GM23248 (cell line): ENCODE results near the gene CDK13. TPM values are rescaled to one million over a fixed set of nuclear protein-coding genes. Genes with fewer than 3 reads are reported as not detected.

ENCODE experiments used
- DNase-seq: peaks from one replicate; pipeline ENCODE4 v3.0.0-alpha.2; 2015
- H2AFZ ChIP-seq: fragments of 200-600 bp; sonication (generic); 2 replicates; pipeline ENCODE4 v1.6.1; 2016; ENCODE audit warnings: antibody characterized with exemption
- H3F3A ChIP-seq: fragments of 200-600 bp; sonication (generic); 2 replicates; pipeline ENCODE4 v1.6.1; 2016; ENCODE audit warnings: mild to moderate bottlenecking, antibody characterized with exemption, mixed run types; ENCODE audit not compliant: insufficient read depth
- H3K27ac ChIP-seq: fragments of 200-600 bp; sonication (generic); 2 replicates; pipeline ENCODE4 v1.5.1; 2016; ENCODE audit warnings: mild to moderate bottlenecking
- H3K27me3 ChIP-seq: fragments of 200-600 bp; sonication (generic); replicated peaks from 2 replicates; pipeline ENCODE4 v1.6.1; 2016; ENCODE audit warnings: mild to moderate bottlenecking; ENCODE audit not compliant: insufficient read depth
- H3K36me3 ChIP-seq: fragments of 200-600 bp; sonication (generic); 2 replicates; pipeline ENCODE4 v1.6.1; 2016; ENCODE audit warnings: low read depth, mild to moderate bottlenecking
- H3K4me1 ChIP-seq: fragments of 200-600 bp; sonication (generic); 2 replicates; pipeline ENCODE4 v1.6.1; 2016; ENCODE audit warnings: mild to moderate bottlenecking; ENCODE audit not compliant: insufficient read depth
- H3K4me2 ChIP-seq: fragments of 200-600 bp; sonication (generic); one replicate; pipeline ENCODE4 v1.6.1; 2016; ENCODE audit warnings: mild to moderate bottlenecking; ENCODE audit not compliant: unreplicated experiment
- H3K4me3 ChIP-seq: fragments of 200-600 bp; sonication (generic); 2 replicates; pipeline ENCODE4 v1.5.1; 2016; ENCODE audit warnings: mild to moderate bottlenecking
- H3K79me2 ChIP-seq: fragments of 200-600 bp; sonication (generic); 2 replicates; pipeline ENCODE4 v1.6.1; 2016; ENCODE audit warnings: mild to moderate bottlenecking; ENCODE audit not compliant: insufficient read depth
- H3K9ac ChIP-seq: fragments of 200-600 bp; sonication (generic); 2 replicates; pipeline ENCODE4 v1.6.1; 2016; ENCODE audit warnings: mild to moderate bottlenecking
- H3K9me2 ChIP-seq: fragments of 200-600 bp; sonication (generic); 2 replicates; pipeline ENCODE4 v1.6.1; 2016; ENCODE audit warnings: mixed run types, mild to moderate bottlenecking, moderate library complexity; ENCODE audit not compliant: insufficient read depth
- H3K9me3 ChIP-seq: fragments of 200-600 bp; sonication (generic); one replicate; pipeline ENCODE4 v1.6.1; 2017; ENCODE audit warnings: low read depth
- H4K20me1 ChIP-seq: fragments of 200-600 bp; sonication (generic); 2 replicates; pipeline ENCODE4 v1.6.0; 2016; ENCODE audit not compliant: insufficient read depth
- EZH2 ChIP-seq: fragments of 200-600 bp; sonication (generic); IDR thresholded peaks from 2 replicates; pipeline ENCODE4 v1.6.1; 2018; ENCODE audit warnings: antibody characterized with exemption, mild to moderate bottlenecking; ENCODE audit not compliant: insufficient read depth, poor library complexity, severe bottlenecking
- EZH2phosphoT487 ChIP-seq: fragments of 200-600 bp; sonication (generic); IDR thresholded peaks from 2 replicates; pipeline ENCODE4 v1.6.1; 2018; ENCODE audit warnings: antibody characterized with exemption, moderate library complexity, mild to moderate bottlenecking, low read depth; ENCODE audit not compliant: insufficient read depth
- WGBS, 2 experiments: methylation state at CpG; one replicate each; pipeline ENCODE4 v1.1.6; 2015 to 2017; ENCODE audit warnings: low lambda C conversion rate in 2 of 2, low coverage in 1 of 2; ENCODE audit errors: missing lambda C conversion rate in 2 of 2; 5-methylcytosine and 5-hydroxymethylcytosine counted together
- in situ Hi-C: fragments of 300-500 bp; cut with MboI; formaldehyde crosslinking; loops from 2 replicates; pipeline ENCODE4 v1.15.0; 2020
- polyA plus RNA-seq: library from polyadenylated mRNA; unstranded; fragments of >200 nt; fragmentation: Nextera tagmentation; extraction: Ambion mirVana; gene quantifications from 2 replicates; pipeline ENCODE4 v1.2.1, GENCODE V29; 2016
- total RNA-seq: library from RNA; depleted of rRNA; stranded (reverse); fragments of >200 nt; shearing (Covaris generic); gene quantifications from 2 replicates; pipeline ENCODE4 v1.2.3, GENCODE V29; 2014

CDK13 gene
- total and polyA plus RNA-seq, 2 experiments from 2014 or later, result 13.3 to 41.4 TPM

GRCh38 chr7:40098810-40099209, 148.8 kb downstream of the CDK13 start:
- Histone ChIP-seq H3K9me3 (no peaks in the 10 kb centered on the region), H3K4me1 (no peaks in the 10 kb centered on the region), H3K27me3 (no peaks in the 10 kb centered on the region), H3K36me3 (peaks cover 9% of the 10 kb centered on the region; the same call in 1 of the 2 replicates), H3K27ac (no peak overlapping the region), H3K4me2 (no peak overlapping the region), H3K4me3 (no peak overlapping the region), H3K79me2 (peaks cover 13% of the 10 kb centered on the region; the same call in 1 of the 2 replicates), H3K9me2 (no peaks in the 10 kb centered on the region), H3F3A (no peaks in the 10 kb centered on the region), H2AFZ (no peak overlapping the region), H4K20me1 (no peaks in the 10 kb centered on the region), H3K9ac (no peak overlapping the region)
- in situ Hi-C loops, result no loop called here
- no peak for DNase-seq
- TF ChIP-seq EZH2 (no peak), EZH2phosphoT487 (no peak)

DNA sequence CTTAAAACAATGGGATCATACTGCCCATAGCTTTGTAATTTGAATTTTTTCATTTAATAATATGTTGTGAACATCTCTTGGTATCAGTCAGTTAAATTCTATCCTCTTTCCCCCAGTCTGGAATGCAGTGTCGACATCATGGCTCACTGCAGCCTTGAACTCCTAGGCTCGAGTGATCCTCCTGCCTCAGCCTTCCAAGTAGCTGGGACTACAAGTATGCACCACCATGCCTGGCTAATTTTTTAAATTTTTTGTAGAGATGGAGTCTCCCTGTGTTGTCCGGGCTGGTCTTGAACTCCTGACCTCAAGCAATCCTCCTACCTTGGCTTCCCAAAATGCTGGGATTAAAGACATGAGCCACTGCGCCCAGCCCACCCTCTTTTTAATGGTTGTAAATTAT, 149.8 kb downstream of the CDK13 start:
- Histone ChIP-seq H3K9me2 (no peaks in the 10 kb centered on the region), H3K36me3 (peaks cover 8% of the 10 kb centered on the region; the same call in 1 of the 2 replicates), H2AFZ (no peak overlapping the region), H3F3A (no peaks in the 10 kb centered on the region), H3K27me3 (no peaks in the 10 kb centered on the region), H3K9ac (no peak overlapping the region), H3K4me2 (no peak overlapping the region), H3K79me2 (peaks cover 13% of the 10 kb centered on the region; the same call in 1 of the 2 replicates), H4K20me1 (no peaks in the 10 kb centered on the region), H3K4me3 (no peak overlapping the region), H3K9me3 (no peaks in the 10 kb centered on the region), H3K4me1 (no peaks in the 10 kb centered on the region), H3K27ac (no peak overlapping the region)
- no peak for DNase-seq
- TF ChIP-seq EZH2phosphoT487, result no peak
- TF ChIP-seq EZH2, result no peak
- in situ Hi-C loops, result no loop called here
- 84 to 91% methylated on average over 4 of the region's 4 CpGs for WGBS, 2 experiments

GRCh38 chr7:40101201-40101600, 151.1 kb downstream of the CDK13 start:
- Histone ChIP-seq H3K4me2 (no peak overlapping the region), H3K27me3 (no peaks in the 10 kb centered on the region), H3K9ac (no peak overlapping the region), H3K9me2 (no peaks in the 10 kb centered on the region), H3K36me3 (0 out of 2 replicates have a peak, but pooled peaks cover 4% of the 10 kb centered on the region), H3K4me3 (no peak overlapping the region), H2AFZ (no peak overlapping the region), H3K79me2 (peaks cover 13% of the 10 kb centered on the region; the same call in 1 of the 2 replicates), H3K27ac (no peak overlapping the region), H4K20me1 (no peaks in the 10 kb centered on the region), H3K9me3 (no peaks in the 10 kb centered on the region), H3F3A (no peaks in the 10 kb centered on the region), H3K4me1 (no peaks in the 10 kb centered on the region)
- no peak for DNase-seq
- in situ Hi-C loops, result no loop called here
- 61 to 62% methylated on average over 3 of the region's 3 CpGs for WGBS, 2 experiments
- TF ChIP-seq EZH2 (no peak), EZH2phosphoT487 (no peak)

DNA sequence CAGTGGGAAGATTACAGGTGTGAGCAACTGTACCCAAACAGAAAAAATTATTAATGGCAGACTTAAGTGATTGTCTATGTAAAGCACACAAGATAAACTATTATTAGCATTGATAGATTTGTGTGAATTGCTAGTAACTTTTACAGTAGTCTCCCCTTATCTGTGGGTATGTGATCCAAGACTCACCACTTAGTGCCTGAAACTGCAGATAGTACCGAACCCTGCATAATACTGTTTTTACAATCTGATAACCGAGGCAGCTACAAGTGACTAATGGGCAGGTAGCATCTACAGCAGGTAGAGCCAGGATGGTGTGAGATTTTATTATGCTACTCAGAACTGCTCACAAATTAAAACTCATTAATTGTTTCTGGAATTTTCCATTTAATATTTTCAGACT, 152.8 kb downstream of the CDK13 start:
- H3K4me3 ChIP-seq, result no peak overlapping the region
- peaks cover 6% of the 10 kb centered on the region; the same call in 1 of the 2 replicates for H3K36me3 ChIP-seq
- TF ChIP-seq EZH2 (no peak), EZH2phosphoT487 (no peak)
- no peaks in the 10 kb centered on the region for H4K20me1 ChIP-seq
- no peak overlapping the region for H3K4me2 ChIP-seq
- H3K9me2 ChIP-seq, result no peaks in the 10 kb centered on the region
- 95 to 96% methylated on average over 2 of the region's 2 CpGs for WGBS, 2 experiments
- no peak overlapping the region for H2AFZ ChIP-seq
- H3K4me1 ChIP-seq, result no peaks in the 10 kb centered on the region
- in situ Hi-C loops, result no loop called here
- peaks cover 13% of the 10 kb centered on the region; the same call in 1 of the 2 replicates for H3K79me2 ChIP-seq
- no peak overlapping the region for H3K9ac ChIP-seq
- no peaks in the 10 kb centered on the region for H3F3A ChIP-seq
- no peak for DNase-seq
- no peaks in the 10 kb centered on the region for H3K9me3 ChIP-seq
- no peaks in the 10 kb centered on the region for H3K27me3 ChIP-seq
- H3K27ac ChIP-seq, result no peak overlapping the region
